ENCODE measurements around the gene NEDD4L.
A peak's percentile ranks its signal among the peaks of the same experiment; 100 is the strongest.
"Not testable (repeated sequence)": the region's sequence is repeated elsewhere in the genome, so short reads cannot be mapped to it uniquely, and the experiment has no call there.

NEDD4L gene

DNA sequence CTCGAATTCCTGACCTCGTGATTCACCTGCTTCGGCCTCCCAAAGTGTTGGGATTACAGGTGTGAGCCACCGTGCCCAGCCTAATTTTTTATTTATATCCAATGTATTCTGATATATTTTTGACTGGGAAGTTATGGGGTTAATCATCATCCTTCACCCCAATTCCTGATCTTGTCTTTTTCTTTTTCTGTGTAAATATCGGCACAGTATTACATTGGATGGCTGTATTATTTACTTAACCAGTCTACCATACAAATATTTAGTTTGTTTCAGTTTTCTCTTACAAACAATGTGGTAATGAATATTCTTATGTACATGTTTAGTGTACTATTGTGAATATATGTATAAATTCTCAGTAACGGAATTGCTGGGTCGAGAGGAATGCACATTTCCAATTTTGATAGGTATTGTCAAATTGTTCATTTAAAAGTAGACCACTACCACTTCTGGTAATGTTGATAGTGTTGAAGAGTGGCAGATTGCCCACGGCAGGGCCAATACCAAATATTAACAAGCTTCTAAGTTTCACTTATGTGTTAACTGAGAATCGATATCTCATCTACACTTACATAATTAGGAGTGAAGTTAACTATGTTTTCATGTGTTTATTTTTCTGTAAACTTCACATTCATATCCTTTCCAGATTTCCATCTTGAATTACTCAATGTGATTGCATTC lies 388.2 kb downstream of the NEDD4L start:
- no peak for DNase-seq

DNA sequence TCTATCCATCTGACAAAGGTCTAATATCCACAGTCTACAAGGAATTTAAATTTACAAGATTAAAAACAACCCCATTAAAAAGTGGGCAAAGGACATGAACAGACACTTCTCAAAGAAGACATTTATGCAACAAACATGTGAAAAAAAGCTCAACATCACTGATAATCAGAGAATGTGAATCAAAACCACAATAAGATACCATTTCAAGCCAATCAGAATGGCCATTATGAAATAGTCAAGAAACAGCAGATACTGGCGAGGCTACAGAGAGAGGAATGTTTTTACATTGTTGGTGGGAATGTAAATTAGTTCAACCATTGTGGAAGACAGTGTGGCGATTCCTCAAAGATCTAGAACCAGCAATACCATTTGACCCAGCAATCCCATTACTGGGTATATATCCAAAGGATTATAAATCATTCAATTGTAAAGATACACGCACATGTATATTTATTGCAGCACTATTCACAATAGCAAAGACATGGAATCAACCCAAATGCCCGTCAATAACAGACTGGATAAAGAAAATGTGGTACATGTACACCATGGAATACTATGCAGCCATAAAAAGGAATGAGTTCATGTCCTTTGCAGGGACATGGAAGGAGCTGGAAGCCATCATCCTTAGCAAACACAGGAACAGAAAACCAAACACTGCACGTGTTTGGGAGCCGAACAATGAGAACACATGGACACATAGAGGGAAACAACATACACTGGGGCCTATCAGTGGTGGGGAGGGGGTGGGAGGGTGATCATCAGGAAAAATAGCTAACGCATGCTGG lies 391.4 kb downstream of the NEDD4L start:
- DNase-seq = not testable (repeated sequence)

DNA sequence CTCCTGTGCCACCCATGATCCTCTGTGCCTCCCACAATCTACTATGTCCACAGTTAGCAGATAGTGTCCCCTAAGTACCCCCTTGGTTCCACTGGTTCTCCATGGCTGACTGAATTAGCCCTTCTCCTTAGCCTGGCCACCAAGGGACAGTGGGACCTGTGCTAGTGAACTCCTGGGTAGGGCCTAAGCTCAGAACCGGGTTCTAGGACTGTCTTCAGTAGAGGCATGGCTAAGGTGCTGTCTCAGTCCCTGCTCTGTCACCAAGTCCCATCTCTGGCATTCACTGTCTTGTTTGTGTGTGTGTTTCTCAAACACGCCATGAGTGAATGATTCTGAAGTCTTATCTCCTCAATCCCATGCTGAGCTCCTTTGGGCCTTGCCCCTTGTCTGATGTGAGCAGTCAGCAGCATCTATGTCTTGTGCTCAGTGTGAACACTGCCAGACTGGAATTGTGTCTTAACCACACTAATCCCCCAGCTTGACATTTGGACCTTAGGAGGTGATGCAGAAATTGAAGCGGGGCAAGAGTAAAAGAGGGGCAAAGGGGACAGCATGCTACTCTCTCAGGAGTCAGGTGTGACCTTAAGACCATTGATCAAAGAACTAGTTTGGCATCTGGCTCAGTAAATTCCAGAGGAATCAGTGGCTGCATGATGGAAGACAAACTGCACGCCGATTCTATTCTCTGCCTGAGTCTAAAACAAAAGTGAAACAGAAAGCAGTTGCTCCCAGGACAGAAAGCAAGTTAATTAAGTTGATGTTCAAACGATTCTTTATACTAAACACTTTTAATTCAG lies 394.3 kb downstream of the NEDD4L start:
- DNase-seq = peak; percentile 27

DNA sequence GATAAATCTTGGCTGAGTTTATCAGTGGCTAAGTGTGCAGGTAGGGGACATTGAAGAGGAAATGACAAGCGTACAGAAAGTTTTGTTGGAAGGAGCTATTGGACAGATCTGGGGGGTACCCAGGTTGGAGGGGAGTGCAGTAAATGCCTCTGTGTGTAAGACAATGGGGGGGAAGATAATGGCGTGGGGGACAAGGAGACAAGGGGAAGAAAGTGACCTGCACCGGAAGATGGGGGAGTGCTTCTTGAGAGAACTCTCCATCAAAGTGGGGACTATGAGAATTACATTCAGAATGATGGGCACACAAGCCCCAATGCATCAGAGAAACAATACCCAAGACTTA lies 394.9 kb downstream of the NEDD4L start:
- no peak for DNase-seq

DNA sequence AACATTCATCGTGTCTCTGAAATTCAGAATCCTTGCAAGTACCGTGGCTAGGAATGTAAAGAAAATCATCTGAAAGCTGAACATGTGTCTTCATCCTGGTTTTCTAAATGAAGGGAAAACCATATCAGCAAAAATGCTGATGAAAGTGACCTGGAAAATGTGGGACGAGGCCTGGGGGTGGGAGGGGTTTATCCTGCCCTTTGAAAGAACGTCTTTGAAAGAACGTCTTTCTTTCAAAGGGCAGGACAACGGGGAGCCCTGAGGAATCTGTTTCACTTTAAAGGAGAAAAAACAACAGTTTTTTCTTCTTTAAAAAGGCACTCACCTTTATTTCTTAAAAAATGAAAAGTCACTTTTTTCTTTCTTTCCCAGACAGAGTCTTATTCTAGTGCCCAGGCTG lies 399.6 kb downstream of the NEDD4L start:
- DNase-seq = no peak

DNA sequence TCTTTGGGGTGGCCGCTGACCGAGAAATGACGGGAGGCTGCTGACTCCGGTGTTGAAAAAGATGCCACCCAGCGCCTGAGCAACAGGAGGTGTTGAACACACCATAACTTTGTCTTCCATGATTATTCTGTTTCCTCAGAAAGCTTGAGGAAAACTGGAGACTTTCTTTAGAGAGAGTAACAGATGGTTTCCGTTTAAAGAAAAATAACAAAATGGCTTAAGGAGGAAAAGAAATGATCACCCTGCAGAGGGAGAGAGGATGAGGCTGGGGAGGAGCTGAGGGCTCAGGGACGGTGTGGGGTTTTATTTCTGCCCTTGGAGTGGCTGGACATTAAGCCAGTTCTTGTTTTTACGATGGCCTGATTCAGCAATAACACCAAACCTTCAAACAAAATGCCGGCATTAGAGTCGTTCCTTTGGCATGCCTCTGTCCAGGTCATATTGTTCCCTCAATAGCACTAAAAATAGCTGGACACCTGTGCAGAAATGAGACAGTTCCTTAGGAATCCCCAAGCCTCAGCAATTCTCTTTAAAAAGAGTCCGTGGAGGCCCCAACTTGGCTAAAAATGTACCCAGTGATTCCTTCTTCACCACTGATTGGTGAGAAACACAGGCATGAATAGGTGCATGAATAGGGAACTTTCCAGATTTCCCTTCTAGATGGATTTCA lies 402.5 kb downstream of the NEDD4L start:
- no peak for DNase-seq

DNA sequence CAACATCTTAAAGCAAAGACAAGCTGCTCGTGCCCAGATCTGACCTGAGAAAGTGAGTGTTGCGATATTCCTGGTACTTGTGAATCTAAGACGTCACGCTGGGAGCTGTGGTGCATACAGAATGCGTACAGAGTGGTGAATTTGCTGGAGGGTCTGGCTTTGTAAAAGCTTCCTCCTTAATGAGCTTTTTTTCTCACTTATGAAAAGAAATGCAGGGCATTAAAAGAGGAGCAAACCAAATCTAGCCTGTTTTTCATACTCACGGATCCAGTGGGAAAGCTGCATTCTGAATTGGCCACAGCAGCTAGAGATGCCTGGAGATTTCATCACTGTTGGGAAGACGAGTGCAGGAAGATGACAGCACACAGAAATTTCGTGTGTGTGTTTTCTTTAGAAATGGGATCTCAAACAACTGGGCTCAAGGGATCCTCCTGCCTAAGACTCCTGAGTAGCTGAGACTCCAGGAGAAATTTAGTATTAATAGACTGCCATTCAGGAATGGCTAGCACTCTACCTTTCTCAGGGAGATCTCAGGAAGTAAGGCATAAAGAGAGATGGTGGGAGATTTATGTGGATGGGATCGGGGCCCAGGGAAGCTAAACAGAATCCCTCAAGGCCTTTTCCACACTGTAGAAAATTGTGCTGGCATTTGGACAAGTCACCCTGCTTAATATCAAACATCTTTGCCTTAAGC lies 403.5 kb downstream of the NEDD4L start:
- DNase-seq = peak; percentile 43

DNA sequence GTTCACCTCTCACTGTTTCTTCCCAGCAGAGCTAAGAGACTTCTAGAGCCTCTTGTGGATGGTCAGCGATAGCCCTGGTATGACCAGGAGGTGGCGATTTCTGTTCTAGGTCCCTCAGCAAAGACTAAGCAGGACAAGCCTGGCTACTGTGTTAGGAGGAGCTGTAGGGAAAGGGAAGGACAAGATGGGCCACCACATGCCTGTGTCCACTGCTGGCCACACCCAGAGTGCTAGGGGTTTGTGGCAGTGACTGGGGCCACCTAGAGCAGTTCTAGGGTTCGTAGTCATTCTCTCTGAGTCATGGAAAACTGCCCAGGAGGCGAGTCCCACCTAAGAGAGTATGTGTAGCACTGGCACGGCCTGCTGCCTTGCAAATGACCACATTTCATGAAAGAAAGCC lies 405.4 kb downstream of the NEDD4L start:
- DNase-seq = no peak
